ENCODE measurements around the gene DIDO1.

Gene DIDO1

DNA sequence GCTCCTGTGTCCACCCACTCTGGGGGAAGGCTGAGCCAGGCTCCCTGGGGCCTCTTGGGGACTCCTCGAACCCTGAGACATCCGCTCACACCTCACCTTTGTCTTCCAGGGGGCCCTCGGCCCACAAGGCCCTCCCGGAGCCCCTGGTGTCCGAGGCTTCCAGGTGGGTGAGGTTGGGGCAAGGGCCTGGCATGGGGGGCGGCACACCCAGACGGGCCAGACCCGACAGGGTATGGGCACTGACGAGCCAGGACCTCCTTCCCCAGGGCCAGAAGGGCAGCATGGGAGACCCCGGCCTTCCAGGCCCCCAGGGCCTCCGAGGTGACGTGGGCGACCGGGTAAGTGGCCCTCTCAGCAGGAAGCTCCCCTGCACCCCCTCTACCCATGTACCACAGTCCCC is 96.1 kb downstream of the DIDO1 start:
- no peak for DNase-seq (ENCODE audit: low spot score)
- in situ Hi-C loops (cut with MboI; ENCODE audit: low sequenced_read_pairs, unreplicated experiment) = no loop called here
- no peak for TF ChIP-seq CTCF (IDR thresholded peaks at IDR 0.05; ENCODE audit: borderline replicate concordance, control extremely low read depth, extremely low read depth, insufficient read depth, missing control alignments)

- in situ Hi-C loops (cut with MboI; ENCODE audit: low sequenced_read_pairs, unreplicated experiment) = no loop called here
- no peak for DNase-seq (ENCODE audit: low spot score)
- TF ChIP-seq CTCF (IDR thresholded peaks at IDR 0.05; ENCODE audit: borderline replicate concordance, control extremely low read depth, extremely low read depth, insufficient read depth, missing control alignments) = no peak
Measured at GRCh38 chr20:62829231-62830230, 96.8 kb downstream of the DIDO1 start.

DNA sequence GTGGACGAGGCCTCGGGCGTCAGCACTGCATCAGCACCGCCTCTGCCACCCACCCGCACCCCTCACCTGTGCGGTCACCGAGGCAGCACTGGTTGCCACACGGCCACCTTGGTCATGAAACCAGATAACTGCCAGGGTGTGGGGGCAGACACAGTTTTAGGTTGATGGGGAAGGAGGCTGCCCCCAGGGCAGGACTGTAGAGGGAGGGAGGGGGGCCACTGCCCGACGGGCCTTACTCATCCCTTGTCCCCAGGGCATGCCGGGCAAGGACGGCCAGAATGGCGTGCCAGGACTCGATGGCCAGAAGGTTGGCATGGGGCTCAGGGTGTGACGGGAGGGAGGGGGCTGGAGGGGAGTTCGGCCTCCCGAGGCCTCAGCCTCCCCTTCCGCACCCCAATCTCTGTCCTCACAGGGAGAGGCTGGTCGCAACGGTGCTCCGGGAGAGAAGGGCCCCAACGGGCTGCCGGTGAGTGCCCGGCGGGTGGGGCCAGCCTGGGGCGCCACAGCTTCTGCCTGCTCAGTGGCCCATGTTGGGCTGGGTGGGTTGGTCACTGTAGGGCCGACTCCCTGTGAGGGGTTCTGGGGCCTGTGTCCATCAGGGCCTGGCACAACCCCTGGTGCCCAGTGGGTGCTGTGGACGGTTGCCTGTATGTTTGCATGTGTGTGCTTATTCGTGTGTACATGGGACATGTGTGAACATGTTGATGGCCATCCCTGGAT is 97.6 kb downstream of the DIDO1 start:
- in situ Hi-C loops (cut with MboI; ENCODE audit: low sequenced_read_pairs, unreplicated experiment) = no loop called here
- TF ChIP-seq CTCF (IDR thresholded peaks at IDR 0.05; ENCODE audit: borderline replicate concordance, control extremely low read depth, extremely low read depth, insufficient read depth, missing control alignments) = no peak
- no peak for DNase-seq (ENCODE audit: low spot score)

GRCh38 chr20:62828051-62828450 is 98.3 kb downstream of the DIDO1 start:
- DNase-seq (ENCODE audit: low spot score) = no peak
- TF ChIP-seq CTCF (IDR thresholded peaks at IDR 0.05; ENCODE audit: borderline replicate concordance, control extremely low read depth, extremely low read depth, insufficient read depth, missing control alignments) = no peak
- in situ Hi-C loops (cut with MboI; ENCODE audit: low sequenced_read_pairs, unreplicated experiment) = no loop called here

Data from GM13976 (cell line).